RWPE2 (cell line): Measurements from ENCODE around the gene RHBDL3.

Experiments
- ATAC-seq: fragments of 200-7000 bp; cut with Tn5 transposase; 3 replicates; pipeline ENCODE4 v1.9.1; 2021; ENCODE audit warnings: low read depth
- DNase-seq: peaks from one replicate; pipeline ENCODE4 v3.0.0-alpha.2; 2020; ENCODE audit warnings: low spot score
- H3K27ac ChIP-seq: fragments of 450-650 bp; 2 replicates; pipeline ENCODE4 v1.5.1; 2017; ENCODE audit warnings: mild to moderate bottlenecking; ENCODE audit not compliant: poor library complexity, severe bottlenecking
- H3K27me3 ChIP-seq: fragments of 250-450 bp; sonication (Bioruptor Pico); 2 replicates; pipeline ENCODE4 v1.5.1; 2021; ENCODE audit warnings: mild to moderate bottlenecking, moderate library complexity; ENCODE audit not compliant: insufficient read depth, poor library complexity, severe bottlenecking
- H3K36me3 ChIP-seq: fragments of 250-450 bp; sonication (Bioruptor Pico); 2 replicates; pipeline ENCODE4 v1.5.1; 2020; ENCODE audit warnings: low read depth, mild to moderate bottlenecking, moderate library complexity
- H3K4me1 ChIP-seq: fragments of 250-450 bp; sonication (Bioruptor Pico); 2 replicates; pipeline ENCODE4 v1.5.1; 2021; ENCODE audit warnings: mild to moderate bottlenecking, moderate library complexity; ENCODE audit not compliant: insufficient read depth, poor library complexity, severe bottlenecking
- H3K4me3 ChIP-seq: fragments of 250-450 bp; sonication (Bioruptor Pico); 2 replicates; pipeline ENCODE4 v1.5.1; 2021; ENCODE audit warnings: mild to moderate bottlenecking, moderate library complexity; ENCODE audit not compliant: severe bottlenecking
- H3K9me3 ChIP-seq: fragments of 250-450 bp; sonication (Bioruptor Pico); 2 replicates; pipeline ENCODE4 v1.5.1; 2021; ENCODE audit warnings: mild to moderate bottlenecking, moderate library complexity; ENCODE audit not compliant: severe bottlenecking
- TF ChIP-seq, protein P1 (sequence below): fragments of 450-650 bp; IDR thresholded peaks from one replicate; pipeline ENCODE4 v1.5.1; 2017; ENCODE audit warnings: mild to moderate bottlenecking, moderate library complexity; ENCODE audit not compliant: poor library complexity, severe bottlenecking

Gene RHBDL3

GRCh38 chr17:32357615-32358014, 92.0 kb downstream of the RHBDL3 start:
- Histone ChIP-seq H3K36me3 (peaks cover 95% of the 10 kb centered on the region), H3K27ac (no peak overlapping the region), H3K9me3 (no peaks in the 10 kb centered on the region), H3K4me1 (peaks cover 24% of the 10 kb centered on the region), H3K4me3 (no peak overlapping the region), H3K27me3 (no peaks in the 10 kb centered on the region)
- ATAC-seq, result no peak
- TF ChIP-seq, protein P1, sequence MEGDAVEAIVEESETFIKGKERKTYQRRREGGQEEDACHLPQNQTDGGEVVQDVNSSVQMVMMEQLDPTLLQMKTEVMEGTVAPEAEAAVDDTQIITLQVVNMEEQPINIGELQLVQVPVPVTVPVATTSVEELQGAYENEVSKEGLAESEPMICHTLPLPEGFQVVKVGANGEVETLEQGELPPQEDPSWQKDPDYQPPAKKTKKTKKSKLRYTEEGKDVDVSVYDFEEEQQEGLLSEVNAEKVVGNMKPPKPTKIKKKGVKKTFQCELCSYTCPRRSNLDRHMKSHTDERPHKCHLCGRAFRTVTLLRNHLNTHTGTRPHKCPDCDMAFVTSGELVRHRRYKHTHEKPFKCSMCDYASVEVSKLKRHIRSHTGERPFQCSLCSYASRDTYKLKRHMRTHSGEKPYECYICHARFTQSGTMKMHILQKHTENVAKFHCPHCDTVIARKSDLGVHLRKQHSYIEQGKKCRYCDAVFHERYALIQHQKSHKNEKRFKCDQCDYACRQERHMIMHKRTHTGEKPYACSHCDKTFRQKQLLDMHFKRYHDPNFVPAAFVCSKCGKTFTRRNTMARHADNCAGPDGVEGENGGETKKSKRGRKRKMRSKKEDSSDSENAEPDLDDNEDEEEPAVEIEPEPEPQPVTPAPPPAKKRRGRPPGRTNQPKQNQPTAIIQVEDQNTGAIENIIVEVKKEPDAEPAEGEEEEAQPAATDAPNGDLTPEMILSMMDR, result no peak
- DNase-seq, result no peak

- H3K4me3 ChIP-seq, result no peak overlapping the region
- H3K27ac ChIP-seq, result no peak overlapping the region
- H3K9me3 ChIP-seq, result no peaks in the 10 kb centered on the region
- peaks cover 3% of the 10 kb centered on the region for H3K4me1 ChIP-seq
- H3K36me3 ChIP-seq, result peaks cover 98% of the 10 kb centered on the region
- ATAC-seq (no peak), DNase-seq (no peak)
- TF ChIP-seq, protein P1, result no peak
- H3K27me3 ChIP-seq, result no peaks in the 10 kb centered on the region
Observed at GRCh38 chr17:32361270-32361669, 95.6 kb downstream of the RHBDL3 start.

DNA sequence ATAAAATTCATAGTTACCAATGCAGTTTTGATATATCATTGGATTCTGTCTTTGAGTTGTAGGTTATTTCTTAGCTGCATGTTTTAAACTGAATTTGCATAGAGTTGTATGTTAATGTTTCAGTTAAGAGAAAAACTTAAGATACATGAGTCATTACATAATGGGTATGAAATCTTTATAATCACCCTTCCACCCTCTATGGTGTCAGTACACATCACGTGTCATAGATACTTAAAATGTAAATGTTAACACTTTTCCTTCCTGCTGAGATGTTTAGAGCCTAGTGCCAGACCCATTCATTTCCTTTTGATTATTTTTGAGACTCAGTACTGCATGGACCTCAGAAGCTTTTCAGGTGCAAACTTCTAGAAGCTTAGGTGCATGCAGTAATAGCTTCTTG, 104.8 kb downstream of the RHBDL3 start:
- Histone ChIP-seq H3K27me3 (no peaks in the 10 kb centered on the region), H3K9me3 (no peaks in the 10 kb centered on the region), H3K4me1 (peaks cover 4% of the 10 kb centered on the region), H3K4me3 (no peak overlapping the region), H3K36me3 (peaks cover 96% of the 10 kb centered on the region), H3K27ac (no peak overlapping the region)
- TF ChIP-seq, protein P1, result no peak
- DNase-seq (no peak), ATAC-seq (no peak)
